HepG2 (cell line): Measurements from ENCODE around the gene SYT7. TPM values are rescaled to one million over a fixed set of nuclear protein-coding genes. Genes with fewer than 3 reads are reported as not detected.
A peak's percentile ranks its signal among the peaks of the same experiment; 100 is the strongest.

Experiments
- AKNA ChIP-seq: sonication (generic); formaldehyde crosslinking; IDR thresholded peaks from 2 replicates; pipeline ENCODE4 v1.4.0; 2020; ENCODE audit warnings: missing genetic modification reagents, borderline replicate concordance
- BORCS8-MEF2B ChIP-seq: sonication (generic); formaldehyde crosslinking; IDR thresholded peaks from 2 replicates; pipeline ENCODE4 v1.8.0; 2022; ENCODE audit warnings: mild to moderate bottlenecking, missing genetic modification reagents
- CEBPB ChIP-seq: IDR thresholded peaks from 2 replicates; pipeline ENCODE4 v1.6.1; 2011; ENCODE audit warnings: low read depth, low read length, improper control_type of control experiment, borderline replicate concordance
- DNMT3B ChIP-seq: conservative IDR thresholded peaks from 2 replicates; pipeline ENCODE4 v1.6.1; 2016; ENCODE audit warnings: missing biosample characterization, control low read depth
- ETV5 ChIP-seq: IDR thresholded peaks from 2 replicates; pipeline ENCODE4 v1.6.1; 2018; ENCODE audit warnings: missing biosample characterization, missing genetic modification reagents, inconsistent platforms, borderline replicate concordance
- ETV6 ChIP-seq: sonication (generic); formaldehyde crosslinking; conservative IDR thresholded peaks from 2 replicates; pipeline ENCODE4 v1.4.0; 2020; ENCODE audit warnings: missing genetic modification reagents
- HNF4A ChIP-seq: sonication (generic); formaldehyde crosslinking; IDR thresholded peaks from 2 replicates; pipeline ENCODE4 v1.4.0; 2020; ENCODE audit warnings: missing genetic modification reagents
- HNF4G ChIP-seq, 2 experiments: sonication (generic) in 1 of 2; formaldehyde crosslinking in 1 of 2; IDR thresholded peaks; 2 replicates each; pipeline versions ENCODE4 v1.4.0 to v1.6.1; 2011 to 2020; ENCODE audit warnings: borderline replicate concordance in 2 of 2, low read depth in 2 of 2, mild to moderate bottlenecking in 2 of 2, low read length in 1 of 2, missing genetic modification reagents in 1 of 2, moderate library complexity in 1 of 2
- NR2C2 ChIP-seq: sonication (generic); formaldehyde crosslinking; IDR thresholded peaks from 2 replicates; pipeline ENCODE4 v1.4.0; 2020; ENCODE audit warnings: missing genetic modification reagents, mild to moderate bottlenecking, moderate library complexity, borderline replicate concordance
- NR2F6 ChIP-seq, 2 experiments: IDR thresholded peaks; 2 replicates each; pipeline ENCODE4 v1.6.1; 2016; ENCODE audit warnings: antibody characterized with exemption in 1 of 2, mild to moderate bottlenecking in 1 of 2
- PRDM15 ChIP-seq: sonication (generic); formaldehyde crosslinking; IDR thresholded peaks from 2 replicates; pipeline ENCODE4 v1.4.0; 2020; ENCODE audit warnings: missing genetic modification reagents
- SOX13 ChIP-seq, 3 experiments: fragments of 450-650 bp in 1 of 3; sonication (generic) in 1 of 3; formaldehyde crosslinking in 1 of 3; IDR thresholded peaks in 2 of 3; conservative IDR thresholded peaks in 1 of 3; 2 replicates each; pipeline versions ENCODE4 v1.5.0 to v1.6.1; 2016 to 2020; ENCODE audit warnings: antibody characterized with exemption in 1 of 3, mild to moderate bottlenecking in 1 of 3, missing compliant biosample characterization in 1 of 3, missing genetic modification reagents in 1 of 3, moderate library complexity in 1 of 3
- YEATS4 ChIP-seq: sonication (generic); formaldehyde crosslinking; IDR thresholded peaks from 2 replicates; pipeline ENCODE4 v1.4.0; 2020; ENCODE audit warnings: missing genetic modification reagents, borderline replicate concordance
- ZFAT ChIP-seq: sonication (generic); formaldehyde crosslinking; conservative IDR thresholded peaks from 2 replicates; pipeline ENCODE4 v1.8.1; 2023; ENCODE audit warnings: missing genetic modification reagents, inconsistent platforms
- ZNF263 ChIP-seq: sonication (generic); formaldehyde crosslinking; IDR thresholded peaks from 2 replicates; pipeline ENCODE4 v1.4.0; 2020; ENCODE audit warnings: missing genetic modification reagents
- ZNF558 ChIP-seq: sonication (generic); formaldehyde crosslinking; IDR thresholded peaks from 2 replicates; pipeline ENCODE4 v1.9.0; 2022; ENCODE audit warnings: mild to moderate bottlenecking, missing genetic modification reagents, borderline replicate concordance
- ZNF670 ChIP-seq: sonication (generic); formaldehyde crosslinking; IDR thresholded peaks from 2 replicates; pipeline ENCODE4 v1.8.0; 2022; ENCODE audit warnings: mild to moderate bottlenecking, missing genetic modification reagents, borderline replicate concordance
- ZNF747 ChIP-seq: sonication (generic); formaldehyde crosslinking; IDR thresholded peaks from 2 replicates; pipeline ENCODE4 v1.8.1; 2023; ENCODE audit warnings: missing genetic modification reagents, mild to moderate bottlenecking, borderline replicate concordance
- ZNF841 ChIP-seq: sonication (generic); formaldehyde crosslinking; IDR thresholded peaks from 2 replicates; pipeline ENCODE4 v1.8.1; 2023; ENCODE audit warnings: missing genetic modification reagents, borderline replicate concordance
- polyA plus RNA-seq, 8 experiments: library from polyadenylated mRNA; depleted of rRNA in 3 of 8; stranded (reverse) in 7 of 8; unstranded in 1 of 8; fragments of >200 nt; fragmentation: Illumina TruSeq in 4 of 8; extraction: Trizol in 4 of 8; gene quantifications; 2 replicates each; pipeline versions ENCODE4 v1.2.1 to v1.2.3, GENCODE V29; 2011 to 2016; ENCODE audit warnings: low read depth in 4 of 8, missing spikeins in 1 of 8, mixed read lengths in 1 of 8; ENCODE audit not compliant: insufficient read depth in 1 of 8
- total RNA-seq, 5 experiments: library from RNA; depleted of rRNA; stranded (reverse); fragments of >200 nt; fragmentation: Illumina TruSeq; extraction: Trizol; gene quantifications; 2 replicates each; pipeline ENCODE4 v1.2.3, GENCODE V29; 2016; ENCODE audit warnings: low read depth in 1 of 5

SYT7 gene
- total and polyA plus RNA-seq, 2 of the 13 experiments (the other 11 are each of a cell fraction or from before 2014, with no cell fraction given) = 1.4 to 4.4 TPM

- 0 out of 2 replicates have a peak, but pooled peaks have one; percentile 2 for TF ChIP-seq ZNF670
- peak; percentile 47; the same call in 1 of the 2 replicates for TF ChIP-seq PRDM15
- 0 out of 2 replicates have a peak, but pooled peaks have one; percentile 52 for TF ChIP-seq DNMT3B
- TF ChIP-seq SOX13 (IDR thresholded peaks at IDR 0.05) = no peak
- peak in 1 of 2 experiments; percentile 21; a peak in 1 of 4 replicates for TF ChIP-seq SOX13 (CRISPR knock-in tag; conservative IDR thresholded peaks at IDR 0.05 in 1 of 2, IDR thresholded peaks at IDR 0.05 in 1 of 2)
- TF ChIP-seq HNF4G (IDR thresholded peaks at IDR 0.05; ENCODE audit: borderline replicate concordance, low read depth, low read length) = peak; percentile 44; the same call in 1 of the 2 replicates
- TF ChIP-seq HNF4G (CRISPR knock-in tag; IDR thresholded peaks at IDR 0.05; ENCODE audit: borderline replicate concordance, low read depth) = no peak
- peak; percentile 51; the same call in 1 of the 2 replicates for TF ChIP-seq BORCS8-MEF2B (CRISPR knock-in tag)
- peak; percentile 58; the same call in 1 of the 2 replicates for TF ChIP-seq NR2C2 (CRISPR knock-in tag)
- TF ChIP-seq HNF4A (CRISPR knock-in tag) = peak; percentile 53
- TF ChIP-seq ETV5 (CRISPR knock-in tag) = peak; percentile 78
- 0 out of 2 replicates have a peak, but pooled peaks have one; percentile 33 for TF ChIP-seq ZNF747 (CRISPR knock-in tag)
- TF ChIP-seq NR2F6 (IDR thresholded peaks at IDR 0.05) = peak; percentile 47; the same call in 1 of the 2 replicates
- peak; percentile 58 for TF ChIP-seq NR2F6 (CRISPR knock-in tag; IDR thresholded peaks at IDR 0.05)
- TF ChIP-seq ZNF841 (CRISPR knock-in tag) = no peak
- TF ChIP-seq YEATS4 = peak; percentile 46
- TF ChIP-seq ZFAT (CRISPR knock-in tag) = no peak
- TF ChIP-seq ZNF263 (CRISPR knock-in tag) = peak; percentile 87
- TF ChIP-seq ZNF558 (CRISPR knock-in tag) = peak; percentile 81; the same call in 1 of the 2 replicates
- TF ChIP-seq ETV6 (CRISPR knock-in tag) = peak; percentile 50; the same call in 1 of the 2 replicates
- no peak for TF ChIP-seq AKNA (CRISPR knock-in tag)
- TF ChIP-seq CEBPB = peak; percentile 36; the same call in 1 of the 2 replicates
These were observed 92.1 kb downstream of the SYT7 start (continued) for GRCh38 chr11:61488651-61489291.
